NCI-H146 treated with DMSO at 0.1 percent for 48 hours (cell line): ENCODE data around the gene DDX56.
"Not testable (repeated sequence)": the region's sequence is repeated elsewhere in the genome, so short reads cannot be mapped to it uniquely, and the experiment has no call there.

ENCODE experiments used
- DNase-seq: peaks from one replicate; lab custom pipeline; 2025; ENCODE audit not compliant: unreplicated experiment; lab: John Stamatoyannopoulos, UW

DDX56 gene

DNA sequence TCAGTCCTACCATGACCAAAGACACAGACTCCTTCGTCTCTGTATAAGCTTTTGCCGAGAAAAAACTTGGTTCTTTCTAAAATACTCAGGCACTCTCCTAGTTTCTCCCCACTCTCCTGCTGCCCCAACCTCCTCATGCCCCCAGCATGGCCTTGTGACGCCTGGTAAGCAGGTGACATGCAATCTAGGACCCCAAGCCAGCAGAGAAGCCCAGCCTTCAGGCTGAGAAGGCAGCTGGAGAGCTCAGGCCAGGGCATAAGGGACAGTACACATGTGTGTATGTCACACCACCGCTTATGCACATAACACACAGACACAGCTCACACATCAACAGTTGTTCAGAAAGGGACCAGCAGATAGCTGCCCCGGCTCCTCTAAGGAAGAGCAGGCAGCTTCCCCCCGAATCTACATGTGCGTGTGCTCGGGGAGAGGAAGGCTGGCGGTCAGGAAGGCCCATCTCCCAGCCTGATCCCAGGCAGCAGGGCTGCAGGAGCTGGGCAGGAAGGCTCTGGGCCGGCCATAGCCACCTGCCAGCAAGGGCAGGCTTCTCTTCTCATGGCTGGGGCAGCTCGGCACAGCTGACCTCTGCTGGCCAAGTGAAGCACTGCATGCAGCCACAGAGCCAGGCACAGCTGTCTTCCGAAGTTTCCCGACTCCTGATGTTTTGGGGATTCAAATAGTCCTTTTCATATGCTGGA is 8.5 kb downstream of the DDX56 start:
- DNase-seq: peak; percentile 3

DNA sequence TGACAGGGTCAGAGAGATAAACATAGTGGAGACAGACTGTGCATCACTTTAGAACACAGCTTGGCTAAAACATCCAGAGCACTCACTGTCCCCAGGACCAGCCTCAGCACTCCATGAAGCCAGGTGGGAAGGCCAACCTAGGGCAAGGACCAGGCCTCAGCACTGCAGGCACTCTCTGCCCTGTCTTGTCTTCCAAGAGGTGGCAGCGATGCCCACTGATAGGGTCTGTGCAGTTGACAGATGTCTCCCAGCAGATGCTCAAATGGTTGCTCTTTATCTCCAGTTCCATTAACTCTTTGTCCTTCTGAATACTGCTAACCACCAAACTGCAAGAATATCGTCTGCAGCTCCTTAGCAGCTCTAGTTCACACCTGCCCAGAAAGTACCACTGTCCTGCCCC is 9.1 kb downstream of the DDX56 start:
- no peak for DNase-seq

DNA sequence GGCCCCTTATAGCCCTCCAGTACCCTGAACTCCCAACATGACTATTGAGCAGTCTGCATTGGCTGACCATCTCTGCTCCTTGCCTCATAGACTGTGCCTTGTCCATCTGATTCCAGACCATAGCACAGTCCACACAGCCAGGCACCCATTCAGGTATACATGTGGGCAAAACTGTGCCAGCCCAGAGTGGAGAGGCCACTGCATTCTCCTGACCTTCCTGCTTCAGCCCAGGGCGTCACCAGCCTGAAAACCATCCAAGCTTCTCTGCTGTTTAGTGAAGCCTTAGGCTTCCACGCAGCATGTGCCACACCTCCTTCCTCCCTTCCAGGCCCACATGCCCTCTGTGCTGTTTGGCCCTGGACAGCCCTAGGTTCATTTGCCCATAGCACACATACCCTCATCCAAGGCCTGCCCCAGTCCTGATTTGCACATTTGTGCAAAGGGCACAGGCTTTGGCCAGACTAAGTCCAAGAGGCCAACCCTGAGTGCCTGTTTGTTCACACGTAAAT is 10.5 kb downstream of the DDX56 start:
- DNase-seq: no peak

DNA sequence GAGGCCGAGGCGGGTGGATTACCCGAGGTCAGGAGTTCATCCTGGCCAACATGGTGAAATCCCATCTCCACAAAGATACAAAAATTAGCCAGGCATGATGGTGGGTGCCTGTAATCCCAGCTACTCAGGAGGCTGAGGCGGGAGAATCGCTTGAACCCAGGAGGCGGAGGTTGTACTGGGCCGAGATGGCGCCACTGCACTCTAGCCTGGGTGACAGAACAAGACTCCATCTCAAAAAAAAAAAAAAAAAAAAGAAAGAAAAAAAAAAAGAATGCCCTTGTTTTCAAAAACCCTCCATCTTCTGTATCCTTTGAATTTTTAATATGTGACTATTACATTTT is 11.1 kb downstream of the DDX56 start:
- not testable (repeated sequence) for DNase-seq

DNA sequence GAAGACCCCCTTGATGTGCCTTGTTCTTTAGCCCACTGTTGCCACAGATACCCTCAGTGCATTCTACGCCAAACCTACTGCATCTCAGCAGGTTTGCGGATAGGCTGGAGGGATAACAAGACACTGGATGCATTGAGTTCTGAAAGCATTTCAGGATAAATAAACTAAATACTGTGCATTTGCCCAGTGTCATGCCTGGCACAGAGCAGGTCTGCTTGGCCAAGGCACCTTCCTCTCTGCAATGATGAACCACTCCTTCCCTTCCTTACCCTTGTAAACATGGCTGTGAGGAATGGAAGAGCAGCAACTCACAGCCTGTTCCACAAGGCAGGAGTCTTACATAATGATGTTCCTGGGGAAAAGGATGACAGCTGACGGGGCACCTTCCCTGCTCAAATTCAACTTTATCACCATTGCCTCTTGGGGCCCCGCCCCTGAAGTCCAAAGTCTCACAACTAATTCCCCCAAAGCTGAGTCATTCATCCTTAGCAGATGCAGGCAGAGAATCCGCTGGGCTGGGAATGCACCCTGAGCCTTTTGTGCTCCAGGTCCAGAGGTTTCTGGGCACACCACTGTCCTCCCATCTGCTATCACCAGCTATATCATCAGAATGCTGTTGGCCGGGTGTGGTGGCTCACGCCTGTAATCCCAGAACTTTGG is 11.6 kb downstream of the DDX56 start:
- DNase-seq: no peak

DNA sequence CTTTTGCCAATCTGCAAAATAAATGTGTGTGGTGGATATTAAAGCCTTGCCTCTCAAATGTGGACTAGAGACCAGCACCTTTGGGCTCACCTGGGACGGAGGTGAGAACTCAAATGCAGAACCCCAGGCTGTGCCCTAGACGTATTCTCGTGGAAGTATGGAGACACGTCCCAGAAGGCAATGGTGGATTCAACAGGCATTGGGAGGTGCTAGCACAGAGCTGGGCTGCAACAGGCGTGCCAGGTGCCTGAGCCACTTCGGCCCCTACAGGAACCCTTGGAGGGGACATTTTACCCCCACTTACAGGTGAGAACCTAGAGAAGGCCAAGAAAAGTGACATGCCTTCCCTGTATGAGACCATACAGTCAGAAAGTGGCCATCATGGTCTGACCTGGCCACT is 12.2 kb downstream of the DDX56 start:
- no peak for DNase-seq

DNA sequence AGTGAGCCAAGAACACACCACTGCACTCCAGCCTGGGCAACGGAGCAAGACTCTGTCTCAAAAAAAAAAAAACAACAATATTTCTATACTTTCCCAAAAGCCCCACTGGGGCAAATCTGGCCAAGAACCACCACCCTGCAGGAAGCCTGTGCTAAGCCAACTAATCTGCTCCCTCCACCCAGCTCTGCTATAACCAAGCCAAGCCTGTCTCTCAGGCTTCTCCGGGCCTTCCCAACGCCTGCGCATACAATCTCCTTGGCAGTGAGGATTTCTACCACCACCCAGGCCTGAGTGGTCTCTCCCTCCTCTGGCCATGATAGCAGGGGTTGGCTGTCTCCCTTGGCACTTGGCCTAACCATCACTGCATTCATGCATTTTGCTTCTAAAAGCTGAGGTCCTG is 14.2 kb downstream of the DDX56 start:
- no peak for DNase-seq

DNA sequence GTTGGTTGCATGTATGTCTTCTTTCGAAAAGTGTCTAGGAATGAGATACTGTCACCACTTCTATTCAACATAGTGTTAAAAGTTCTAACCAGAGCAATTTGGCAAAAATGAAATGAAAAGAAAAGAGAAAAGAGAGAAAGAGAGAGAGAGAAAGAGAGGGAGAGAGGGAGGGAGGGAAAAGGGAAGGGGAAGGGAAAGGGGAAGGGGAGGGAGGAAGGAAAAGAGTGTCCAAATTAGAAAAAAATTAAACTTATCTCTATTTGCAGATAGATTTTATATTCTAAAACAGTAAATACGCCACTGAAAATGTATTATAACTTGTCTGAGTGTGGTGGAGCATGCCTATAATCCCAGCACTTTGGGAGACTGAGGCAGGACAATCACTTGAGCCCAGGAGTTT is 16.2 kb downstream of the DDX56 start:
- DNase-seq: no peak

DNA sequence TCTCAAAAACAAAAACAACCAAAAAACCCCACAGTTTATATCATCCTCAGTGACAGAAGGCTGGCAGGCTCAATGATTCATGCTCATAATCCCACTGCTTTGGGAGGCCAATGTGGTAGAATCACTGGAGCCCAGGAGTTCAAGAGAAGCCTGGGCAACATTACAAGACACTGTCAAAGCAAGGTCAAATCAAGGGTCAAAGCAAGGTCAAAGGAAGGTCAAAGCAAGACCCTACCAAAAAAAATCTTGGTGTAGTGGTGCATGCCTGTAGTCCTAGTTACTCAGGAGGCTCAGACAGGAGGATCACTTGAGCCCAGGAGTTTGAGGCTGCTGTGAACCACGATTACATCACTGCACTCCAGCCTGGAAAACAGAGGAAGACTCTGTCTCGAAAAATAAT is 18.4 kb downstream of the DDX56 start:
- DNase-seq: no peak

DNA sequence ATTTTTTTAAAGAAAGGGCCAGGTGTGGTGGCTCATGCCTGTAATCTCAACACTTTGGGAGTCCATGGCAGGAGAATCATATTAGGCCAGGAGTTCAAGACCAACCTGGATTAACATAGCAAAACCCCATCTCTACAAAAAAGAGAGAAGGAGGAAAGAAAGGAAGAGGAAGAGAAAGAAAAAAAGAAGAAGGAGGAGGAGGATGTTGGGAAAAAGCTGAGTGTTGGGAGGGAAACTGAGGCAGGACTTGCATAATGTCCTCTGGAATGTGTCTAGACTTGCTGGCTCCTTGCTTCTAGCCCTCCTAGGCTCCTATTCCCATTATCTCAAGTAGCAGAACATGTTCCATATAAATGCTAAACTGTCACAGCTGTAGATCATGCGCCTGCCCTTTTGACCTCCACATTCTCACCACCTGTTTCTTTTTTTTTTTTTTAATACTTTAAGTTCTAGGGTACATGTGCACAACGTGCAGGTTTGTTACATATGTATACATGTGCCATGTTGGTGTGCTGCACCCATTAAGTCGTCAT is 21.2 kb downstream of the DDX56 start:
- not testable (repeated sequence) for DNase-seq

DNA sequence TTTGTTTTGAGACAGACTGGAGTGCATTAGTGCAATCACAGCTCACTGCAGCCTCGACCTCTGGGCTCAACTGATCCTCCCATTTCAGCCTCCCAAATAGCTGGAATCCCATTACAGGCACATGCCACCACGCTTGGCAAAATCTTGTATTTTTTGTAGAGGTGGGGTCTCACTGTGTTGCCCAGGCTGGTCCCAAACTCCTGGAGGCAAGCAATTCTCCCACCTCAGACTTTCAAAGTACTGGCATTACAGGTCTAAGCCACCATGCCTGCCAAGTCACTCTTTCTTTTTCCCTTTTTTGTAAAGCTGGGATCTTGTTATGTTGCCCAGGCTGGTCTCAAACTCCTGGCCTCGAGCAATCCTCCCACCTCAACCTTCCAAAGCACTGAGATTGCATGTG is 24.3 kb downstream of the DDX56 start:
- no peak for DNase-seq

DNA sequence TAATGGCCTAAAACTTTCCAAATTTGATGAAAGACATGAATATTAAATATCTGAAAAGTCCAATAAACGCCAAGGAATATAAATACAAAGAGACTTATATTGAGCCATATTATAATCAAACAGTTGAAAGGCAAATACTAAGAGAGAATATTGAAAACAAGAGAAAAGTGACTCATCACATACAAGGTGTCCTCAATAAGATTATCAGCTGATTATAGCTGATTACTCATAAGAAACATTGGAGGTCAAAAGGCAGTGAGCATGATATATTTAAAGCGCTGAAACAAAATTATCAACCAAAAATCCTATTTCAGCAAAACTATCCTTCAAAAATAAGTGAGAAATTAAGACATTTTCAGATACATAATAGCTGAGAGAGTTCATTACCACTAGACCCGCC is 24.8 kb downstream of the DDX56 start:
- no peak for DNase-seq

DNA sequence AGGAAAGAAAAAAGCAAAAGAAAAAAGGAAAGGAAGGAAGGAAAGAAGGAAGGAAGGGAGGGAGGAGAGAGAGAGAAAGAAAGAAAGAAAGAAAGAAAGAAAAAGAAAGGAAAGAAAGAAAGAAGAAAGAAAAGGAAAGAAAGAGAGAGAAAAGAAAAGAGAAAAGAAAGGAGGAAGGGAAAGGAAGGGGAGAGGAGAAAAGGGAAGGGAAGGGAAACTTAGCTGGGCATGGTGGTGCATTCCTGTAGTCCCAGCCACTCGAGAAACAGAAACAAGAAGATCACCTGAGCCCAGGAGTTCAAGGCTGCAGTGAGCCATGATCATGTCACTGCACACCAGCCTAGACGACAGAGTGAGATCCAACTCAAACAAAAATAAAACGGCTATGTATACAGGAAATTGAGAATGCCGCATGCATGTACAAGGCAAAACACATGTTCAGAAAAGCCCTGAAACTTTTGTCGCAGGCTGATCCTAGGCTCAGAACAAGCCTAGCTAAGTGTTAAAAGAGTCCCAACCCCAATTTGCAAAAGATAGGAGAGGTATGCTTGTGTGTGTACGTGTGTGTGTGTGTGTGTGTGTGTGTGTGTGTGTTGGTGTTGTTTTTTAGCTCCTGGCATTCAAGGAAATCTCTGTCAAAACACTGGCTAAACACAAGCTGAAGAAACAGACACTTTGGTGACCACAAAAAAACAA is 26.0 kb downstream of the DDX56 start:
- no peak for DNase-seq

DNA sequence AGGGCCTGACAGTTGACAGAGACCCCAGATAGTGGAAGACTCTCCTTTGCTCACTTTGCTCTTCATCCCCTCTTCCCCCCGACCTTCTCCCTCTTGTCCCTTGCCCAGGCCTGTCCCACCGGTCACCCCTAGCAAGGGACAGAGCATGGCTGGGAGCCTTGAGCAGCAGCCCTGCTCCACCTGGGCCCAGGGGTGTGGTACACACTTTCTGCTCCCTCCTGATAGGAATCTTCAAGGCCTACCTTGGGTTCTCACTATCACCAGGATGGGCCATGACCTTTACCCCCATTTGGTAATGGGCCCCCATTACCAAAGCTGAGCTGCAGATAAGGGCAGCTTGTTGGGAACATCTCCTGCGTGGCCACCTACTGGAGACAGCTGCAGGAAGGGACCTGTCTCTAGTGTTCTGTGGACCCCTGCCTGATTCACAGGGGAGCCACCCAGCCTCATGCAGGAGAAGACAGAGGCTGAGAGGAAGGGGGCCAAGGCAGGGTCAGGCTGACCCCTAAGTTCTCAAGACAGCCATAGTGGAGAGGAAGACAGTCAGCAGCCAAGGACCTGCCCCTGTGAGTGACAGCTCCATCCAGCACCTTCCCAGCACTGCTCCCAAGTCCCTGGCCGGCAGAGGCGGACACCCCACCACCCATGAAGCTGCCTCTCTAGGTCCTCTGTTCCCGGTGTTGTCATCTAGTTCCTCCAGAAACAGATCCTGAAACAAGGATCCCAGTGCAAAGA is 31.7 kb downstream of the DDX56 start:
- no peak for DNase-seq

DNA sequence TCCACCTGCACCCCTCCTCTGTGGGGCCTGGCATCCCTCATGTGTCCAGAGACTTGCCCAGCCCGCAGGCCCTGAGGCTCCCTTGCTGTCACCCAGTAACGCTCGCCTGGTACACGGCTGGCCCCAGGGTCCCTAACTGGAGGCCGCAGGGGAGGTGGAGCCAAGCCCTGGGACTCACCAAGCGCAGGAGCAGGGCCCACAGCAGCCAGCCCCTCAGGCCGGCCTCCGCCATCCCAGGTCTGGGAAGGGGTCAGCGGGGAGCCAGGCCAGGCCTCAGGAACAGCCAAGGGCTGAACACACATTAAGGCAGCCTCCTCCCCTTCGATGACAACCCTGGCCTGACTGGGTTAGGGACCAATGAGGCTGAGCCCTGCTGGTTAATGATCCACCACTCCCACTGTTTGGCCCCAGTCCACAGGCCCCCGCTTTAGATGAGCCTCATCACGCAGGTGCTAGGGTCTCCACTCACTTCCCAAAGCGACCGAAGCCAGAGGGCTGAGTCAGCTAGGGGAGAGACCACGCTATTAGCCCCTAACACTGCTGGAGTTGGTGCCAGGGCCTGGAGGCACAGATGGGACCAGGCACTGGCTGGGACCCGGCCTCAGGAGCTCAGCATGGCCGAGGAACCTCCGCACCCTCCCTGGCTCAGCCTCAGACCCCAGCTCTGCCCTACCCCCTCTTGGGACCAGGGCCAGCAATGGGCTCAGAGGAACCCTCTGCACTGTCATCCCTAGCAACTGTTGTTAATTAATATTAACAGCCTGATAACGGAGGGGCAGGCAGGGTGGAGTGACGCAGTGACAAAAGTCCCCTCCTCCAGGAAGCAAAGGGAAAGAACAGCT is 32.5 kb downstream of the DDX56 start, which contains the start of gene NPC1L1:
NPC1L1 (minus strand) TSS at position 303 of the 842 bp plus-strand sequence; CDS start at position 232, 71 bp downstream.
- no peak for DNase-seq

DNA sequence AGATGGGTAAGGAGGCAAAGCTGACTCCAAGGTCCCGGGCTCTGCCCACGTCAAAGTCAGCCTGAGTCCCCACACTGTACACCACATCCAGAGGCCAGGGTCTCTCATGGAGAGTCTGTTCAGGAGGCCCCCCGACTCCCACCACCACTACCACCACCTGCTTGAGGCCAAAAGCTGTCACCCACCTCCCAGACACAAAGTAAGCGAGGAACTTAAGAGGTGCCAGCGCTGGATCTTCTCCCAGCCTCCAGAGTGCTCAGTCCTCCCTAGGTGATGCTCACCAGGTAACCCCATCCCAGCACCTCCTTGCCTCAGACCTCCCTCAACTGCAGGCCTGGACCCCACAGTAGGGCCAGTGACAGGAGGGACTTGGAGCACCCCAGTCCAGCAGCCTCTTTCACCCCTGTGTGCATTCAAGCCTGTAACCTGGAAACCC is 33.1 kb downstream of the DDX56 start:
- no peak for DNase-seq

DNA sequence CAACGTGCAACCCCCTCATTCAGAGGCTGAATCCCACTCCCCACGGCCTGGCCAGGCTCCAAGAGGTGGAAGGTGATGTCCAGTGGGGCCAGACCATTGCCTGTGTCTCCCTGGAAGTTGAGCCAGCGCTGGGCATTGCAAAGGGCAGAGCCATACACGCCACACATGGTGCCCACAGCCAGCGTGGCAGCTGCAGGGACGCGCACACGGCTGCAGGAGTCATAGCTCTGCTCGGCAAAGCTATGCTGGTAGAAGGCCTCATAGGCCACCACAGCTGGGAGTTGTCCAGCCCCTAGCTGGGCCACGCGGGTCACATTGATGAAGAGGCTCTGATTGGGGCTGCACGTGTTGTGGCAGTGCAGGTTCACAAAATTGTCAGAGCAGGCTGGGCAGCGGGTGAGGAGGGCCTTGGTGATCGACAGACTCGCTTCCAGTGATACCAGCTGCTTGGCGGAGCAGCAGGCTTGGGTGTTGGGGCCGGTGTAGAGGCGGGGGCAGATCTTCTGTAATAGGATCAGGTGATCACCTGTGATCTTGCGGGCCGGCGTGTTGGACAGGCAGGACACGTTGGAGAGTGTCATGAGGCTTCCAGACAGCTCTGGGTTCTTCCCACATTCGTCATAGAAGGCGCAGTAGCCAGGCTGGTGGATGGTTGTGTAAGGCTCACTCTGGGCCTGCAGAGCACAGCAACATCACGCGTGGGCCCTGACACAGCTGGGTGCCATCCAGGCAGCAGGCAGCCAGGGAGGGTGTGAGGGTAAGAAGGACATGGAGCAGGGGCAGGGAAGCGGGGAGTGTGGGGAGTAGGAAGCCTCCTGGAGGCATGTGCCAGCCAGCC is 33.8 kb downstream of the DDX56 start:
- no peak for DNase-seq

DNA sequence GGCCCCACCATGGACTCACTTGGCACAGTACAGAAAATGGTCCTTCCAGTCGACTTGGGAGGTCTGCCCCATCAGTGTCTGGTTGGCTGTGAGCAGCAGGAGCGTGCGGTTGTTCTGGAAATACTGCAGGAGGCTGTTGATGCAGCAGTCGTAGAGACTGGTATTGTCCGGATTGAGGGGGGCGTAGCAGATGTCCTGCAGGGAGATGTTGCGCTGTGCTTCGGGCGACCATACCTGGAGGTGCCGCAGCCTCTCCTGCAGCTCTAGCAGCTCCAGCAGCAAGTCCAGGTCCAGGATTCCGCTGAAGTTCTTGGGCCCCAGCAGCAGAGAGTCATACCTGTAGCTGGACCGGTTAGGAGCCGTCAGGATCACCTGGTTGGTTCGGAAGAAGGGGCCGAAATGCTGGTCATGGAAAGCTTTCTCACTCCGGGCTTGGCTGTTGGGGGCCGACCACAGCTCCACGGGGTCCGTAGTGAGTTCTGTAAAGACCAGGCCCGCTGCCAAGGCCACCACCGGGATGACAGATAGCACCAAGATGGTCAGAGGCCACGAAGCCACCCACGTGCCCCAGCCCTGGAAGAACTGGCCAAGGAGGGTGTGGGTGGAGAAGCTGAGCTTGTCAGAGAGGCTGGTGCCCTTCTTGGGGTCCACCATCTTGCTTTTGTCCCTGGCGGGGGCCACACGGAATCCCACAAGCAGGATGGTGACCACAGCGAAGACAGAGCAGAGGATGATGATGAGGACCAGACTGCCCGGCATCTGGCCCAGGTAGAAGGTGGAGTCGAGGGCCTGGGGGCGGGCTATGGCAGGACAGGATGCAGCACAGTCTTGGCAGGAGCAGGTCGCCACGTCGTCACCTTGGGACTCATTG is 34.7 kb downstream of the DDX56 start:
- DNase-seq: no peak
